Mucosa of descending colon (tissue), 3 donors: ENCODE measurements around the gene AXDND1. TPM values are rescaled to one million over a fixed set of nuclear protein-coding genes. Genes with fewer than 3 reads are reported as not detected.
"Not testable (repeated sequence)": the region's sequence is repeated elsewhere in the genome, so short reads cannot be mapped to it uniquely, and the experiment has no call there.

Source experiments
- ATAC-seq: fragments of 200-7000 bp; cut with Tn5 transposase; one replicate; pipeline ENCODE4 v1.9.1; 2020; ENCODE audit warnings: mild to moderate bottlenecking, moderate library complexity
- DNase-seq, 3 donors: peaks; one replicate each; pipeline ENCODE4 v3.0.0-alpha.2; 2020
- H3K36me3 ChIP-seq: fragments of 200-600 bp; one replicate; pipeline ENCODE4 v1.8.0; 2021; ENCODE audit warnings: low read depth, mild to moderate bottlenecking
- H3K4me1 ChIP-seq: fragments of 200-600 bp; one replicate; pipeline ENCODE4 v1.8.0; 2021; ENCODE audit warnings: low read depth, mild to moderate bottlenecking
- H3K4me3 ChIP-seq: fragments of 200-600 bp; one replicate; pipeline ENCODE4 v1.8.0; 2021; ENCODE audit warnings: mild to moderate bottlenecking
- H3K9me3 ChIP-seq: fragments of 200-600 bp; one replicate; pipeline ENCODE4 v1.8.0; 2021; ENCODE audit warnings: mild to moderate bottlenecking
- CTCF ChIP-seq: fragments of 200-600 bp; IDR thresholded peaks from one replicate; pipeline ENCODE4 v1.8.0; 2022; ENCODE audit warnings: antibody characterized with exemption, mild to moderate bottlenecking
- intact Hi-C, 2 donors: fragments of 100-400 bp; cut with DNase I in 1 of 2; cut with micrococcal nuclease in 1 of 2; formaldehyde crosslinking; loops; one replicate each; pipeline versions ENCODE4 v1.11.0 to v1.11.1; 2022; cut with DNase I, micrococcal nuclease
- total RNA-seq, 3 donors: library from RNA; stranded (reverse); fragmentation: NEBNext Ultra II Directional in 2 of 3; extraction: Animal tissue kit (Norgen Biotek cat#: 25700) in 2 of 3; gene quantifications; one replicate each; pipeline versions ENCODE4 v1.2.1 to v1.2.4, GENCODE V29; 2021 to 2023
- donor health status: DM: no; HTN: no; CAD: no; lungs with moderate emphysema.
- donor health status: DM: no; HTN: no; CAD: no.
- donor health status: DM: no; HTN: yes; CAD: no.

The AXDND1 gene
- total RNA-seq, 3 donors from 2014 or later = 5.6 to 21.1 (median 10.2) TPM

GRCh38 chr1:179510038-179510437 lies 144.3 kb downstream of the AXDND1 start:
- no peak overlapping the region for H3K4me3 ChIP-seq
- intact Hi-C loops = no loop called here
- H3K9me3 ChIP-seq = no peaks in the 10 kb centered on the region
- ATAC-seq (no peak), DNase-seq (no peak)
- no peaks in the 10 kb centered on the region for H3K36me3 ChIP-seq
- no peak for TF ChIP-seq CTCF
- no peaks in the 10 kb centered on the region for H3K4me1 ChIP-seq

- peak; percentile 99 for ATAC-seq
- Histone ChIP-seq H3K4me1 (no peaks in the 10 kb centered on the region), H3K4me3 (no peak overlapping the region), H3K9me3 (no peaks in the 10 kb centered on the region), H3K36me3 (no peaks in the 10 kb centered on the region)
- intact Hi-C loops = no loop called here
- TF ChIP-seq CTCF = no peak
- DNase-seq = peak; percentile 66 to 76 (median 69)
These were observed 151.4 kb downstream of the AXDND1 start for GRCh38 chr1:179516976-179517705.

- H3K4me3 ChIP-seq, H3K4me1 ChIP-seq, DNase-seq, intact Hi-C loops, H3K9me3 ChIP-seq, H3K36me3 ChIP-seq, ATAC-seq: not testable (repeated sequence)
These were observed 152.8 kb downstream of the AXDND1 start for GRCh38 chr1:179518544-179518943.

GRCh38 chr1:179529482-179530195 lies 163.9 kb downstream of the AXDND1 start:
- Histone ChIP-seq H3K4me1 (no peaks in the 10 kb centered on the region), H3K4me3 (no peak overlapping the region), H3K9me3 (no peaks in the 10 kb centered on the region), H3K36me3 (no peaks in the 10 kb centered on the region)
- intact Hi-C loops = no loop called here
- DNase-seq (no peak), ATAC-seq (no peak)
- no peak for TF ChIP-seq CTCF

- H3K9me3 ChIP-seq = no peaks in the 10 kb centered on the region
- no peaks in the 10 kb centered on the region for H3K36me3 ChIP-seq
- no peaks in the 10 kb centered on the region for H3K4me1 ChIP-seq
- no peak for DNase-seq
- H3K4me3 ChIP-seq = no peak overlapping the region
- no peak for TF ChIP-seq CTCF
- intact Hi-C loops = no loop called here
- no peak for ATAC-seq
These were observed 164.6 kb downstream of the AXDND1 start for GRCh38 chr1:179530352-179530751.

GRCh38 chr1:179541774-179542173 lies 176.0 kb downstream of the AXDND1 start:
- ATAC-seq = no peak
- intact Hi-C loops = no loop called here

More at GRCh38 chr1:179541774-179542173, 176.0 kb downstream of the AXDND1 start:
- H3K4me3 ChIP-seq = no peak overlapping the region
- no peak for TF ChIP-seq CTCF
- H3K4me1 ChIP-seq = no peaks in the 10 kb centered on the region
- no peaks in the 10 kb centered on the region for H3K36me3 ChIP-seq
- DNase-seq = no peak
- no peaks in the 10 kb centered on the region for H3K9me3 ChIP-seq
